GM12878 (cell line): Measurements from ENCODE around the gene CETN1. TPM values are rescaled to one million over a fixed set of nuclear protein-coding genes. Genes with fewer than 3 reads are reported as not detected.

Source experiments
- ATAC-seq: fragments of 200-7000 bp; cut with Tn5 transposase; 3 replicates; pipeline ENCODE4 v1.9.1; 2020; ENCODE audit warnings: mild to moderate bottlenecking, moderate library complexity
- BruUV-seq: library from RNA; stranded (reverse); fragments of 400-500 nt; replicated peaks from 2 replicates; lab custom pipeline; 2021; lab: Mats Ljungman, UMichigan
- CTCF ChIA-PET: fragments of 300-600 bp; sonication (Branson Sonifier 250); formaldehyde crosslinking; extraction: SDS; loops from one replicate; lab custom pipeline; 2021; ENCODE audit warnings: inconsistent platforms; lab: Yijun Ruan, JAX
- POLR2A ChIA-PET: fragments of 350-600 bp; formaldehyde crosslinking; extraction: SDS; loops from one replicate; lab custom pipeline; 2021; ENCODE audit warnings: inconsistent platforms; lab: Charles Lee
- RAD21 ChIA-PET: fragments of 300-600 bp; sonication (Branson Sonifier 250); formaldehyde crosslinking; loops from one replicate; lab custom pipeline; 2023; ENCODE audit warnings: antibody characterized with exemption; ENCODE audit not compliant: unreplicated experiment; lab: Charles Lee
- SMC1A ChIA-PET: fragments of 300-600 bp; sonication (Branson Sonifier 250); formaldehyde crosslinking; loops from one replicate; lab custom pipeline; 2023; ENCODE audit not compliant: unreplicated experiment, uncharacterized antibody; lab: Charles Lee
- DNase-seq: peaks from one replicate; pipeline ENCODE4 v3.0.0-alpha.2; 2011; ENCODE audit warnings: low read depth, low spot score
- FAIRE-seq: peaks from 3 replicates; lab custom pipeline; 2011; peaks lifted over from hg19 to GRCh38; lab: Jason Lieb, UNC
- H2AFZ ChIP-seq: 2 replicates; pipeline ENCODE4 v1.6.0; 2011; ENCODE audit warnings: low read depth, low read length, control low read depth; ENCODE audit not compliant: control insufficient read depth
- H3K27ac ChIP-seq: 2 replicates; pipeline ENCODE4 v1.5.1; 2011; ENCODE audit warnings: control low read depth; ENCODE audit not compliant: control insufficient read depth, insufficient read depth
- H3K27me3 ChIP-seq, 2 experiments: replicated peaks in 1 of 2; 2 replicates each; pipeline versions ENCODE4 v1.6.0 to v1.6.1; 2011; ENCODE audit warnings: low read length in 1 of 2; ENCODE audit not compliant: control insufficient read depth in 2 of 2, insufficient read depth in 2 of 2
- H3K36me3 ChIP-seq, 2 experiments: 2 replicates each; pipeline ENCODE4 v1.5.1; 2011; ENCODE audit warnings: low read length in 1 of 2; ENCODE audit not compliant: control insufficient read depth in 2 of 2, insufficient read depth in 2 of 2
- H3K4me1 ChIP-seq: 2 replicates; pipeline ENCODE4 v1.6.1; 2011; ENCODE audit warnings: mild to moderate bottlenecking, low read length, moderate library complexity, mixed read lengths; ENCODE audit not compliant: control insufficient read depth, insufficient read depth
- H3K4me2 ChIP-seq: 2 replicates; pipeline ENCODE4 v1.6.0; 2011; ENCODE audit warnings: control low read depth; ENCODE audit not compliant: control insufficient read depth, insufficient read depth
- H3K4me3 ChIP-seq: fragments of 200-600 bp; sonication (generic); 2 replicates; pipeline ENCODE4 v1.5.1; 2016
- H3K79me2 ChIP-seq: 2 replicates; pipeline ENCODE4 v1.6.0; 2011; ENCODE audit warnings: low read length; ENCODE audit not compliant: control insufficient read depth, insufficient read depth
- H3K9ac ChIP-seq: 2 replicates; pipeline ENCODE4 v1.8.0; 2011; ENCODE audit warnings: low read length, control low read depth, mixed read lengths; ENCODE audit not compliant: control insufficient read depth, insufficient read depth
- H3K9me3 ChIP-seq: replicated peaks from 3 replicates; pipeline ENCODE4 v1.5.1; 2011; ENCODE audit warnings: mild to moderate bottlenecking, low read length; ENCODE audit not compliant: control insufficient read depth, insufficient read depth
- H4K20me1 ChIP-seq: 2 replicates; pipeline ENCODE4 v1.6.0; 2011; ENCODE audit not compliant: control insufficient read depth, insufficient read depth
- ATF3 ChIP-seq: IDR thresholded peaks from 2 replicates; pipeline ENCODE4 v1.6.1; 2011; ENCODE audit warnings: low read depth, mild to moderate bottlenecking, low read length, moderate library complexity, borderline replicate concordance; ENCODE audit errors: extremely low read depth
- KLF5 ChIP-seq: fragments of 450-650 bp; IDR thresholded peaks from 2 replicates; pipeline ENCODE4 v1.6.1; 2014; ENCODE audit warnings: mild to moderate bottlenecking; ENCODE audit not compliant: partially characterized antibody
- PML ChIP-seq: IDR thresholded peaks from 2 replicates; pipeline ENCODE4 v1.6.1; 2012; ENCODE audit warnings: low read length, inconsistent platforms
- PRDM15 ChIP-seq: fragments of 450-650 bp; formaldehyde crosslinking; IDR thresholded peaks from 2 replicates; pipeline ENCODE4 v1.4.0; 2020; ENCODE audit warnings: mild to moderate bottlenecking, moderate library complexity
- RCOR1 ChIP-seq: conservative IDR thresholded peaks from 2 replicates; pipeline ENCODE4 v1.6.1; 2012; ENCODE audit warnings: low read depth, low read length, improper control_type of control experiment
- RELA ChIP-seq: fragments of 450-650 bp; IDR thresholded peaks from 2 replicates; pipeline ENCODE4 v1.8.0; 2014; ENCODE audit warnings: borderline replicate concordance; ENCODE audit not compliant: partially characterized antibody
- SIX5 ChIP-seq: IDR thresholded peaks from 2 replicates; pipeline ENCODE4 v1.6.1; 2011; ENCODE audit warnings: mild to moderate bottlenecking, low read depth, low read length, moderate library complexity; ENCODE audit not compliant: severe bottlenecking
- ZBED1 ChIP-seq: IDR thresholded peaks from 2 replicates; pipeline ENCODE4 v1.6.1; 2016; ENCODE audit warnings: borderline replicate concordance
- WGBS: methylation state at CpG from one replicate; pipeline ENCODE4 v1.1.6; 2016; ENCODE audit warnings: low lambda C conversion rate; ENCODE audit not compliant: insufficient replicate concordance, insufficient coverage; ENCODE audit errors: missing lambda C conversion rate; 5-methylcytosine and 5-hydroxymethylcytosine counted together
- in situ Hi-C: fragments of 300-500 bp; cut with MboI; formaldehyde crosslinking; loops from 9 replicates; pipeline ENCODE4 v1.14.3; 2018; ENCODE audit warnings: mixed read lengths
- intact Hi-C: fragments of 100-400 bp; cut with micrococcal nuclease; formaldehyde crosslinking; loops from one replicate; pipeline ENCODE4 v1.14.2; 2022; ENCODE audit not compliant: unreplicated experiment
- polyA plus RNA-seq, 11 experiments: library from polyadenylated mRNA; depleted of rRNA in 4 of 11; unstranded in 6 of 11; stranded (reverse) in 5 of 11; fragments of >200 nt; fragmentation: Nextera tagmentation in 4 of 11; fragmentation: Illumina TruSeq in 1 of 11; extraction: Ambion mirVana in 4 of 11; extraction: Trizol in 1 of 11; gene quantifications; 1 replicate in 1 of 11; 2 replicates in 10 of 11; pipeline versions ENCODE4 v1.2.1 to v1.2.3, GENCODE V29; 2011 to 2016; ENCODE audit warnings: inconsistent platforms in 2 of 11, missing spikeins in 2 of 11, low read depth in 1 of 11
- total RNA-seq, 4 experiments: library from RNA; depleted of rRNA in 3 of 4; stranded (reverse); fragments of >200 nt in 3 of 4; fragmentation: Illumina TruSeq in 1 of 4; extraction: Trizol in 1 of 4; gene quantifications; 2 replicates each; pipeline versions ENCODE4 v1.2.1 to v1.2.3, GENCODE V29; 2013 to 2021

Gene CETN1
- total and polyA plus RNA-seq, 10 of the 15 experiments (the other 5 are each of a cell fraction or from before 2014, with no cell fraction given), result not detected

GRCh38 chr18:621291-622043 lies 41.3 kb downstream of the CETN1 start (continued):
- TF ChIP-seq PRDM15 (CRISPR knock-in tag) (no peak), KLF5 (no peak), SIX5 (no peak), RELA (no peak), PML (no peak), ZBED1 (no peak)

GRCh38 chr18:622289-622688 lies 42.1 kb downstream of the CETN1 start:
- no peaks in the 10 kb centered on the region for H3K36me3 ChIP-seq
- no peak overlapping the region for H3K4me2 ChIP-seq
- H3K9ac ChIP-seq, result no peak overlapping the region
- in situ Hi-C loops (loop anchor here (5.0 kb wide), 1 partner anchor 210 kb away; no protein-coding TSS in a partner anchor), intact Hi-C loops (loop anchor here (5.0 to 10.0 kb wide), 3 partner anchors 55 to 120 kb away; partner anchors contain the start of gene ENOSF1)
- BruUV-seq, result no TSS peak
- POLR2A ChIA-PET, result no interaction called here
- no peaks in the 10 kb centered on the region for H3K79me2 ChIP-seq
- DNase-seq (no peak), ATAC-seq (no peak), FAIRE-seq (no peak)
- CTCF ChIA-PET, result interaction anchor here (0.8 to 10.5 kb wide), 5 partner anchors 11 to 217 kb away, joined by 3 to 251 read pairs (median 5); no protein-coding TSS in a partner anchor
- H3K27me3 ChIP-seq, result no peaks in the 10 kb centered on the region
- RAD21 ChIA-PET, result interaction anchor here (1.0 to 10.9 kb wide), 3 partner anchors 117 to 218 kb away, joined by 3 to 168 read pairs (median 38); no protein-coding TSS in a partner anchor
- no peaks in the 10 kb centered on the region for H3K9me3 ChIP-seq
- 59% methylated on average over 6 of the region's 6 CpGs for WGBS
- no peak overlapping the region for H2AFZ ChIP-seq
- no peak for TF ChIP-seq RCOR1
- TF ChIP-seq ATF3, result no peak
- TF ChIP-seq ZBED1, result no peak
- SMC1A ChIA-PET, result interaction anchor here (1.3 to 12.3 kb wide), 2 partner anchors 119 to 210 kb away, joined by 4 to 188 read pairs; no protein-coding TSS in a partner anchor
- no peak overlapping the region for H3K4me3 ChIP-seq
- no peak overlapping the region for H3K27ac ChIP-seq
- H4K20me1 ChIP-seq, result no peaks in the 10 kb centered on the region
- no peaks in the 10 kb centered on the region for H3K4me1 ChIP-seq
